Activated CD4-positive, alpha-beta memory T cell treated with anti-CD3 and anti-CD28 coated beads, Interleukin-2, amount 10 ng/mL, durations not matched to agents 7 days and 5 days (primary cell): ENCODE results near the gene MYDGF. TPM values are rescaled to one million over a fixed set of nuclear protein-coding genes. Genes with fewer than 3 reads are reported as not detected.

Experiments used
- CTCF ChIA-PET: fragments of 350-600 bp; sonication (Branson Sonifier 250); formaldehyde crosslinking; loops from one replicate; lab custom pipeline; 2021; ENCODE audit warnings: antibody characterized with exemption, inconsistent platforms; lab: Charles Lee
- POLR2A ChIA-PET: fragments of 350-600 bp; sonication (Branson Sonifier 250); formaldehyde crosslinking; loops from one replicate; lab custom pipeline; 2021; ENCODE audit warnings: antibody characterized with exemption; lab: Charles Lee
- DNase-seq: peaks from one replicate; pipeline ENCODE4 v3.0.0-alpha.2; 2020
- H3K27ac Mint-ChIP-seq: one replicate; pipeline ENCODE4 v1.8.0; 2021; ENCODE audit warnings: mild to moderate bottlenecking, mixed read lengths
- H3K27me3 Mint-ChIP-seq: one replicate; pipeline ENCODE4 v1.8.0; 2021; ENCODE audit warnings: mixed read lengths
- H3K36me3 Mint-ChIP-seq: one replicate; pipeline ENCODE4 v1.8.0; 2021; ENCODE audit warnings: low read depth, mixed read lengths
- H3K4me1 Mint-ChIP-seq: one replicate; pipeline ENCODE4 v1.8.0; 2021; ENCODE audit warnings: mixed read lengths
- H3K4me3 Mint-ChIP-seq: one replicate; pipeline ENCODE4 v1.8.0; 2021; ENCODE audit warnings: mild to moderate bottlenecking, mixed read lengths
- H3K9me3 Mint-ChIP-seq: one replicate; pipeline ENCODE4 v1.8.0; 2021; ENCODE audit warnings: mixed read lengths
- total RNA-seq, 2 experiments: library from RNA; stranded (reverse); gene quantifications; one replicate each; pipeline ENCODE4 v1.2.3, GENCODE V29; 2021

Gene MYDGF
- total RNA-seq, 2 experiments from 2014 or later = 67.1 to 68.7 TPM

DNA sequence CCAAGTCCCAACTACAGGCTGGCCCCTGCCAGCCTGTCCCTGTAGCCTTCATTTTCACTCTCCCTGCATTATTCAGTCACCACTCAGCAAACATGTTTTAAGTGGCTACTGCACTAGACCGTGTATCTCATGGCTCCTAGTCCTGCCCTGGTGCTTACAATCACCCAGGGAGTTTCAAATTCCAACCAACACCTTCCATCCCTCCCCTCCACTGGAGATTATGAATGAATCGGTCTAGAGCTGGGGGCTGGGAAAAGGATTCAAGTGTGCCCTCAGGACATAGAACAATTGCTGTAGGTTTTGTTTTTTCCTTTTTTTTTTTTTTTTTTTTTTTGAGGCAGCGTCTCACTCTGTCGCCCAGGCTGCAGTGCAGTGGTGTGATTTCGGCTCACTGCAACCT lies 45.8 kb downstream of the MYDGF start:
- H3K9me3 Mint-ChIP-seq = no peaks in the 10 kb centered on the region
- ChIA-PET POLR2A (no interaction called here), CTCF (interaction anchor here (0.7 to 1.1 kb wide), 2 partner anchors 11 to 13 kb away, joined by 3 read pairs; no protein-coding TSS in a partner anchor)
- H3K36me3 Mint-ChIP-seq = no peaks in the 10 kb centered on the region
- H3K27me3 Mint-ChIP-seq = peaks cover 2% of the 10 kb centered on the region
- H3K4me3 Mint-ChIP-seq = no peak overlapping the region
- H3K27ac Mint-ChIP-seq = no peak overlapping the region
- DNase-seq = no peak
- H3K4me1 Mint-ChIP-seq = no peaks in the 10 kb centered on the region

DNA sequence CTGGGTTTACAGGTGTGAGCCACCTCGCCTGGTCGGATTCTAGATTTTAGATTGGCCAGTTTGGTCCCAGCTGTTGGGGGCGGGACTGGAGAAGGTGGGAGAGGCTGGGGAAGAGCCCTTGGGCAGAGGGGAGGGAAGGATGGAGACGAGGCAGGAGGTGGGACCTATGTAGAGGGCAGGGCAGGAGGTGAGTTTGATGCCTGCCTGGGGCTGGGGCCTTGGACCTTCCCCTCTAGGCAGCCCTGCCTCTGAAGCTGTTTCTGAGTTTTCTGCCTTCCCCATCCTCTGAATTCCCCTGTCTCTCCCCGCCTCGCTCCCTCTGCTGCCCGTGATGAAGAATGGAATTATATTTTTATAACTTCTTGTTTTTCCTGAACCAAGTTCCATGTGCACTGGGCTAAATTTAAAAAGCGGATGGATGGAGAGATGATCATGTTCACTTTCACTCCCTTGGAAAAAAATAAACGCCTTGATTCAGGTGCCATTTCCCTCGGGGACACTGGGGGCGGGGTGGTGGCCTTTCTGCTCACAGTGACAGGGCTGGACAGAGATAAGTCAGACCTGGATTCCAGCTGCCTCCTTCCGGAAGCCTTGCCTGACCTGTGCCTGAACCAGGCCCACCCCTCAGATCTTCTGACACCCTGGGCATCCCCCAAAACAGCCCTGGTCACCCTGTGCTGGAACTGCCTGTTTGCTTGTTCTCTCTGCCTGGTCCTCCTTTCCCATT lies 47.3 kb downstream of the MYDGF start:
- Mint-ChIP-seq H3K36me3 (no peaks in the 10 kb centered on the region), H3K9me3 (no peaks in the 10 kb centered on the region), H3K4me3 (no peak overlapping the region), H3K27me3 (peaks cover 2% of the 10 kb centered on the region), H3K27ac (no peak overlapping the region), H3K4me1 (no peaks in the 10 kb centered on the region)
- ChIA-PET CTCF (interaction anchor here (0.6 to 1.1 kb wide), 4 partner anchors 13 to 97 kb away, joined by 3 to 4 read pairs (median 3); no protein-coding TSS in a partner anchor), POLR2A (interaction anchor here (1.0 kb wide), 1 partner anchor 10 kb away, joined by 3 read pairs; no protein-coding TSS in a partner anchor)
- no peak for DNase-seq

DNA sequence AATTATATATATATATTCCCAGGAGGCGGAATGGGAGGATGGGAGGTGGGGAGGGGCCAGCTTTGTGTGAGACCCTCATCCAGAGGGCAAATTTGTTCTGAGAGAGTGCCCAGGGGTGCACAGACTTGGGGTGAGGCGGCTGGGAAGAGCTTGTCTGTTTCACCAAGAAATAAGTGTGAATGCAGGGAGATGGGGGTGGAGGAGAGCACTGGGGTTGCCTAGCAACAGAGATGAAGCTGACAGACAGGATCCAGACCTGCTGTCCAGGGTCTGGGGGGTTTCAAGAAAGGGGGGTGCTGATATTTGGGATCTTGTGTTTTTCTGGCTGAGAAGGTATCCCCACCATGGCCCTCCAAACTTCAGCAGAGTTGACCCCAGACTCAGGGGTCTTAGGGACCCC lies 49.5 kb downstream of the MYDGF start:
- Mint-ChIP-seq H3K9me3 (no peaks in the 10 kb centered on the region), H3K27ac (no peak overlapping the region), H3K4me3 (no peak overlapping the region), H3K27me3 (peaks cover 2% of the 10 kb centered on the region), H3K4me1 (no peaks in the 10 kb centered on the region), H3K36me3 (no peaks in the 10 kb centered on the region)
- ChIA-PET CTCF (no interaction called here), POLR2A (no interaction called here)
- DNase-seq = no peak

DNA sequence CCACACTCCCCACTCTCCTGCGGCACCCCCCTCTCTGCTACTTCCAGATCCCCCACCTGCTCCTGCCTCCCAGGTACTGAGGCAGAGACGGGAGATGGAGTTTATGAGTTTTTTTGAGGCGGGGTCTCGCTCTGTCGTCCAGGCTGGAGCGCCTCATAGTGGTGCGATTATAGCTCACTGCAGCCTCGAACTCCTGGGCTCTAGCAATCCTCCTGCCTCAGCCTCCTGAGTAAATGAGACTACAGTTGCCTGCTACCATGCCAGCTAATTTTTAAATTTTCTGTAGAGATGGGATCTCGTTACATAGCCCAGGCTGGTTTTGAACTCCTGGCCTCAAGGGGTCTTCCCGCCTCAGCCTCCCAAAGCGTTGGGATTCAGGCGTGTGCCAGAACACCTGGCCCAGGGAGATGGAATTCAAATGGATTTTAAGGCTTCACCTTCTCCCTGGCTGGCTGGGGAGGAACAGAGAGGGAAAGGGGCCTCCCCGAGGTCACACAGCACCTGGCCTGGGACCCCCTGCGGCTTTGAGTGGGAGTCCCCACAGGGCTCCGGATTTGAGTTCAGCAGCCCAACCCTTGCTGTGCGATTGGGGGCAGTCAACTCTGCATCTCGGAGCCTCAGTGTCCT lies 50.4 kb downstream of the MYDGF start:
- no peak overlapping the region for H3K27ac Mint-ChIP-seq
- no peak overlapping the region for H3K4me3 Mint-ChIP-seq
- POLR2A ChIA-PET = no interaction called here
- H3K36me3 Mint-ChIP-seq = no peaks in the 10 kb centered on the region
- peaks cover 2% of the 10 kb centered on the region for H3K27me3 Mint-ChIP-seq
- no peaks in the 10 kb centered on the region for H3K4me1 Mint-ChIP-seq
- H3K9me3 Mint-ChIP-seq = no peaks in the 10 kb centered on the region
- CTCF ChIA-PET = no interaction called here
- DNase-seq = no peak

DNA sequence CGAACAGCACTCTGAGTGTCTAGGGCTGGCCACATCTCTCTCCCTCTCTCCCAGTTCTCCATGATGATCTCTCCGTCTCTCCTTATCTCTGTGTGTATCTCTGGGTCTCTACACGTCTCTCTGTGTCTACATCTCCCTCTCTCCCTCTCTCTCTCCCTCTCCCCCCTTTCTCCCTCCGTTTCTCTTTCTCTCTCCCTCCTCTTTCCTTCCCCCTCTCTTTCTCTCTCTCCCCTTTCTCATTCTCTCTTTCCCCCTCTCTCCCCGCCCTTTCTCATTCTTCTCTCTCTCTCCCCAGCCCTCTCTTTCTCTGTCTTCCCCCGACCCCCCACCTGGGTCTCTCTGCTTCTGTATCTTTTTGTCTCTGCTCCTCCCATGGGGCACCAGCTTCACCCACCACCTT lies 52.1 kb downstream of the MYDGF start:
- H3K4me1 Mint-ChIP-seq = no peaks in the 10 kb centered on the region
- POLR2A ChIA-PET = no interaction called here
- H3K9me3 Mint-ChIP-seq = no peaks in the 10 kb centered on the region
- H3K27me3 Mint-ChIP-seq = peaks cover 6% of the 10 kb centered on the region
- DNase-seq = no peak
- H3K36me3 Mint-ChIP-seq = no peaks in the 10 kb centered on the region
- H3K4me3 Mint-ChIP-seq = no peak overlapping the region
- no peak overlapping the region for H3K27ac Mint-ChIP-seq
- CTCF ChIA-PET = no interaction called here

DNA sequence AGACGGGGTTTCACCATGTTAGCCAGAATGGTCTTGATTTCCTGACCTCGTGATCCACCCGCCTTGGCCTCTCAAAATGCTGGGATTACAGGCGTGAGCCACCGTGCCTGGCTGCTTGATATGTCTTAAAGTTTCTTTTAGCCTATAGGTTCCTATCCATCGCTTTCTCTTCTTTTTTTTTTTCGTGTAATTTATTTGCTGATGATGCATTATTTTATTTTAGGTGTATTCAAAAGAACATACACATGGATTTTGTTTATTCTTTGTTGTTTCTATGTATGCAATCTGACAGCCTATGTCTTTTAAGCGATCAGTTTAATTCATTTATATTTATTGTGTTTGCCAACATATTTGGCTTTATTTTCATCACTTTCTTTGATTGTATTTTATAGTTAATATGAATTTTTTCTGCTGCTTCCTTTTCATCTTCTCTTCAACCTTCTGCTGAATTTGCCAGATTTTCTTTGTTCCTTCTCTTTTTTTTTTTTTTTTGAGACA lies 56.8 kb downstream of the MYDGF start:
- ChIA-PET POLR2A (no interaction called here), CTCF (interaction anchor here (0.7 kb wide), 1 partner anchor 33 kb away, joined by 4 read pairs; no protein-coding TSS in a partner anchor)
- H3K27me3 Mint-ChIP-seq = peaks cover 14% of the 10 kb centered on the region
- no peak overlapping the region for H3K27ac Mint-ChIP-seq
- no peaks in the 10 kb centered on the region for H3K36me3 Mint-ChIP-seq
- no peak overlapping the region for H3K4me3 Mint-ChIP-seq
- no peak for DNase-seq
- H3K9me3 Mint-ChIP-seq = no peaks in the 10 kb centered on the region
- no peaks in the 10 kb centered on the region for H3K4me1 Mint-ChIP-seq

DNA sequence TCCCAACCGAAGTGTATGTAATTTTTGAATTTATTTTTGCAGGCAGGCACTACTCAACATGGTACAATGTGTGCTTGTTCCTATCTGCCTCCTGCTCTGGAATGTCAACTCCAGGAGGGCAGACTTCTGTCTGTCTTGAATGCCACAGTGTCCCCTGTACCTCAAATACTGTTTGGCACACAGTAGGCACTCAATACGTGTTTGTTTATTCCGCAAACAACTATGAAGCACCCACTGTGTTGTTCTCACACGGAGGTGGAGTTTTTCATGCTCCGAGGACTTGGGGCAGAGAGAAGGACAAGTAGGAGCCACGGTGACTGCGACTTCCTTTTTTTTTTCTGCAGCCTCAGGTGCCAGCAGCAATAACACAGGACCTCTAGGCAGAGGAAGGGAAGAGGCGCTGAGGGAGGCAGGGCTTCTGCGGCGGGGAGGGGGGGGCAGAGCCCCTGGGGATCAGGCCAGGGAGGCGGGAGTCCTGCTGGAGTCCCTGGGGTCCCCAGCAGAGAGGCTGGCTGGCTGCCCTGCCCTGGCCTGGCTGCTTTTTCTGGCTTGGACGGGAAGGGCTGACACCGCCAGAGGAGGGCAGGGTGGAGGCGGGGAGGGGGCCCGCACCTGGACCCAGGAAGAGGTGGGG lies 60.1 kb downstream of the MYDGF start:
- Mint-ChIP-seq H3K4me3 (no peak overlapping the region), H3K27ac (no peak overlapping the region), H3K9me3 (no peaks in the 10 kb centered on the region), H3K36me3 (no peaks in the 10 kb centered on the region), H3K4me1 (no peaks in the 10 kb centered on the region), H3K27me3 (peaks cover 17% of the 10 kb centered on the region)
- ChIA-PET CTCF (no interaction called here), POLR2A (no interaction called here)
- no peak for DNase-seq

Other genes with a start within 250 kb of the MYDGF start
- gene UBXN6, start 212.5 kb downstream of the MYDGF start, total RNA-seq = 10 to 100 TPM; 49.6 to 50.1 TPM
- gene HDGFL2, start 198.0 kb downstream of the MYDGF start, total RNA-seq = 10 to 100 TPM; 47.1 to 50.6 TPM
- not detected for gene PLIN4, start 151.9 kb downstream of the MYDGF start, total RNA-seq
- gene PLIN5, start 135.1 kb downstream of the MYDGF start, total RNA-seq = not detected
- gene LRG1, start 130.3 kb downstream of the MYDGF start, total RNA-seq = under 1 TPM; 0.15 to 0.18 TPM
- not detected for gene SEMA6B, start 110.7 kb downstream of the MYDGF start, total RNA-seq
- 10 to 100 TPM; 18.4 to 18.6 TPM for gene TNFAIP8L1, start 30.8 kb downstream of the MYDGF start, total RNA-seq
- gene DPP9, start 53.5 kb upstream of the MYDGF start, total RNA-seq = 10 to 100 TPM; 67.6 to 78.3 TPM
- 10 to 100 TPM; 10.2 to 10.3 TPM for gene FEM1A, start 121.4 kb upstream of the MYDGF start, total RNA-seq
- gene TICAM1, start 161.4 kb upstream of the MYDGF start, total RNA-seq = 10 to 100 TPM; 25.9 to 26.0 TPM
- gene PLIN3, start 197.3 kb upstream of the MYDGF start, total RNA-seq = 10 to 100 TPM; 36.3 to 40.5 TPM
- gene ARRDC5, start 232.6 kb upstream of the MYDGF start, total RNA-seq = 1 to 10 TPM in 1 of 2 experiments, under 1 TPM in 1; 0.85 to 1.0 TPM
- 10 to 100 TPM; 86.5 to 88.3 TPM for gene UHRF1, start 239.2 kb upstream of the MYDGF start, total RNA-seq